ENCODE results near the gene HTRA1. TPM values are rescaled to one million over a fixed set of nuclear protein-coding genes. Genes with fewer than 3 reads are reported as not detected.

HTRA1 gene
- total RNA-seq, 3 donors from 2014 or later, result 11.0 to 122 (median 28.9) TPM

- TF ChIP-seq CTCF (IDR thresholded peaks at IDR 0.05), result no peak
Measured at GRCh38 chr10:122553341-122553740, 92.0 kb downstream of the HTRA1 start.

GRCh38 chr10:122554131-122555036 lies 93.0 kb downstream of the HTRA1 start:
- ATAC-seq (peak; percentile 46), DNase-seq (no peak)
- no peak overlapping the region for H3K4me3 ChIP-seq
- no peaks in the 10 kb centered on the region for H3K36me3 ChIP-seq (ENCODE audit: low read depth)
- no peaks in the 10 kb centered on the region for H3K9me3 ChIP-seq
- intact Hi-C loops (cut with DNase I, micrococcal nuclease), result no loop called here
- peaks cover 7% of the 10 kb centered on the region for H3K4me1 ChIP-seq (ENCODE audit: low read depth)
- no peak for TF ChIP-seq CTCF (IDR thresholded peaks at IDR 0.05)

More at GRCh38 chr10:122553341-122553740, 92.0 kb downstream of the HTRA1 start:
- Histone ChIP-seq H3K4me1 (ENCODE audit: low read depth) (peaks cover 13% of the 10 kb centered on the region), H3K4me3 (no peak overlapping the region), H3K9me3 (no peaks in the 10 kb centered on the region), H3K36me3 (ENCODE audit: low read depth) (no peaks in the 10 kb centered on the region)
- no peak for ATAC-seq
- DNase-seq, result no peak
- intact Hi-C loops (cut with DNase I, micrococcal nuclease), result no loop called here

GRCh38 chr10:122555442-122555841 lies 94.1 kb downstream of the HTRA1 start:
- intact Hi-C loops (cut with DNase I, micrococcal nuclease), result no loop called here
- DNase-seq, result no peak
- Histone ChIP-seq H3K4me3 (no peak overlapping the region), H3K36me3 (ENCODE audit: low read depth) (no peaks in the 10 kb centered on the region), H3K4me1 (ENCODE audit: low read depth) (no peaks in the 10 kb centered on the region), H3K9me3 (no peaks in the 10 kb centered on the region)
- peak; percentile 28 for ATAC-seq
- no peak for TF ChIP-seq CTCF (IDR thresholded peaks at IDR 0.05)

GRCh38 chr10:122557516-122557915 lies 96.2 kb downstream of the HTRA1 start:
- no peaks in the 10 kb centered on the region for H3K9me3 ChIP-seq
- no peak for TF ChIP-seq CTCF (IDR thresholded peaks at IDR 0.05)
- intact Hi-C loops (cut with DNase I, micrococcal nuclease), result no loop called here
- no peaks in the 10 kb centered on the region for H3K36me3 ChIP-seq (ENCODE audit: low read depth)
- H3K4me3 ChIP-seq, result no peak overlapping the region
- H3K4me1 ChIP-seq (ENCODE audit: low read depth), result no peaks in the 10 kb centered on the region
- DNase-seq (no peak), ATAC-seq (peak; percentile 37)

- H3K4me3 ChIP-seq, result no peak overlapping the region
- no peaks in the 10 kb centered on the region for H3K4me1 ChIP-seq (ENCODE audit: low read depth)
- no peaks in the 10 kb centered on the region for H3K36me3 ChIP-seq (ENCODE audit: low read depth)
- no peak for DNase-seq
- H3K9me3 ChIP-seq, result no peaks in the 10 kb centered on the region
- peak; percentile 8 for ATAC-seq
- intact Hi-C loops (cut with DNase I, micrococcal nuclease), result no loop called here
- no peak for TF ChIP-seq CTCF (IDR thresholded peaks at IDR 0.05)
Measured at GRCh38 chr10:122558452-122558851, 97.1 kb downstream of the HTRA1 start.

All from mucosa of descending colon (tissue), 3 donors.